Stimulated activated CD4-positive, alpha-beta T cell treated with anti-CD3 and anti-CD28 coated beads, Interleukin-4, amount 100 ng/mL, for 4 hours (primary cell): Measurements from ENCODE around the gene PCDHB1.

ENCODE experiments used
- DNase-seq, 2 experiments: peaks; one replicate each; pipeline ENCODE4 v3.0.0-alpha.2; 2020

The PCDHB1 gene, protein sequence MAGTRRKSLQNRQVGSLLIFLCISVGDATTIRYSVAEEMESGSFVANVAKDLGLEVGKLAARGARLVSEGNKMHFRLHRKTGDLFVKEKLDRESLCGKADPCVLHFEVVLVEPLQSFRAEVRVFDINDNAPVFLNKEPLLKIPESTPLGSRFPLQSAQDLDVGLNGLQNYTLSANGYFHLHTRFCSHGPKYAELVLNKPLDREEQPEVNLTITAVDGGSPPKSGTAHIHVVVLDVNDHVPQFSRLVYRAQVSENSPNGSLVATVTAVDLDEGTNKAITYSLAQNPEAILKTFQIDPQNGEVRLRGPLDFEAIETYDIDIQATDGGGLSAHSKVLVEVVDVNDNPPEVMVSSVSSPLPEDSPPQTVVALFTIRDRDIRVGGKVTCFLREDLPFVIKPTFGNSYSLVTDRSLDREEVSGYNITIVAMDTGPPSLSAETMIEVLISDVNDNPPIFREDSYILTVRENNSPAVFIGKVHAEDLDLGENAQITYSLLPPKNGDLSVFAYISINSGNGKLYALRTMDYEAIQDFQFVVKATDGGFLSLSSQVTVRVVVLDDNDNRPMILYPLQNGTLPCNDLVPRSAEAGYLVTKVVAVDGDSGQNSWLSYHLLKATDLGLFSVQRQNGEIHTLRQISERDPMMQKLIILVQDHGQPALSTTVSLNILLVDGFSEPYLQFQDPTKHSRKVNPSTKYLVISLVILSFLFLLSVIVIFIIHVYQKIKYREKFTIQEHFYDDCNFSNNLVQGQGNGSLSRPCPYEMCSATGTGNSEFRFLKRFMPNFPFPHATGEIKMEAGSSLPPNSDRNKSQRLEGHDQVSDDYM

DNA sequence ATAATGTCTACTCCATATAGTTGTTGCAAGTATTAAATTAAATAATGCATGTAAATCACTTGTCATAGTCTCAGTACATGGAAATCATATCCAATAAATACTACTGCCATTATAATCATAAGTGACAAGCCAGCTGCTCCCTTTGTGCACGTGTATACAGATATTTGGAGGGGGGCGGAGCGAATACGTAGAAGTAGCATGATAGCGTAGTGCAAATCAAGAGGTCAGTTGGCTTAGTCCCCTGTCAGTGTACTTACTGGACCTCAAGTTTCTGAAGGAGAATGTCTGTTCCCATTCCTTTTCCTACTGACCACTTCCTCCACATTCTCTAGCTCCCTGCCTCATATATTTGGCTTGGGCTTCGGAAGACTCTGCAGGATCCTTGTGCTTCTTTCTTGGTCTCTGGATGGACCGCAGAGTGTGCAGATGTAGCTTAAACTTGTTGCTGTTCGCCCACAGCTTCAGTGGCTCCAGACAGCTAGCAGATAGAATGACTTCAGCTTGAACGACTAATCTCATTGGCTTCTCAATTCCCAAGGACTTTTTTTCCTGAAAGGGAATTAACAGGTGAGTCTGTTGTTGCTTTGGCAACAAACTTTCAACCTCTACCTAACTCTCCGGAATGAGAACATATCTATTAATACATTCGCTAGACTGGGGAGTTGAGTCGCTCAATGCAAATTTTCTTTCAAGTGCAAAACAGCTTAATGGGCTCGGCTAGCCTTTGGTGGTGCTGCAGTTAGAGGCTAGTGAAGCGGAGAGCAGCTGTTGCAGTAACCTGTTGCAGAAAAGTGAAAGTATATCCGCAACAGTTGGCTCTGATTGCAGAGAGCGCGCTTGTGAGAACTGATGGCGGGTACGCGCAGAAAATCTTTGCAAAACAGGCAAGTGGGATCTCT, at the start of gene PCDHB1:
Gene PCDHB1 (plus strand): TSS at position 753 of the 899 bp plus-strand sequence. CDS start 97 bp downstream, at position 850.
- no peak for DNase-seq

DNA sequence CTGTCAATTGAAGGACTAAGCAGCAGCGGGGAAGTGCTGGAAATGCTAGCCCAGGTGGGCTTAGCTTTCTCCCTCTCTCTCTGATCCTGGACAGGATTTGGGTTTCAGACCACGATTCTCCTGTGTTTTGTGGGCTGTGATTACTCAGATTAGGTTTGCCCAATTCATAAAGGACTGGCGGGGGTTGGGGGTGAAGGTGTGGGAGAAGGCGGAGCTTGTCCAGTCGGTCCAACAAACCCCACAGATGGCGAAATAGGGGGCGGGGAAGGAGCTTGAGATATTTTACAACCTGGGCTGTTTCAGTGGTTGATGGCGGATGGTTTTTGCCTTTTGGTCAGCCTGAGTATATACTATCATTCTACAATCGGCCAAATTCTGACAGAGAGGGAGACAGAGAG, 49.7 kb upstream of the PCDHB1 start:
- DNase-seq, result no peak

DNA sequence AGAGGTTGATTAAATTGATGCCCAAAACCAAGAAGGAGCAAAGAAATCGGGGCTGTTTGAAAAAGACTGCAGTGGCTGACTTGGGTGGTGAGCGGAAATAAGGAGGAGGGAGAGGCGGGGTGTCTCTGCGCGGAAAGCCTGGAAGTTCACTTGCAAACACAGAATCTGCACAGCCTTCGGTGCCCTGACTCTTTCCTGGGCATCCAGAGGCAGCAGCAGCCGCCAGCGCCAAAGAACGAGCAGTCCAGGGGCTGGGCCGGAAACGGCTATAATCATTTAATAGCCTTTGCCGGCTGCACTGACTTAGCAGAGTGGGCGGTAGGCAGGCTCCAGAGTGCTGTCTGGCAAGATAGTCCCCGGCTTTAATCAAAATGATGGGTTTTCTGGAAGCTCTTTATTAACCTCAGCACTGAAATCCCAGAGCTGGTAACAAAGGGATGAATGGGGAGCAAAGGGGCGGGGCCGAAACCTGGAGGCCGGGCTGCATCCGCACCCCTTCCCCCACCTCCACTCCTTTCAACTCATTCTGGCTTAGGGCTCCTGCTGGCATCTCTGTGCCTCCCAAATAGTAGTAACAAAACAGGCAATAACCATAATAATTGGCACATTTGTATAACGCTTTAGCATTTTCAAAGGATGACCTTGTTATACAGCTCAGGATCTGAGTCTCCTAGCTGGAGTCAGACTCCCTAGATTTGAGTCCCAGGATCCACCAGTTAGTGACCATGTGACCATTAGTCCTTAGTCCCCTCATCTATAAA, 49.1 kb upstream of the PCDHB1 start:
- no peak for DNase-seq

DNA sequence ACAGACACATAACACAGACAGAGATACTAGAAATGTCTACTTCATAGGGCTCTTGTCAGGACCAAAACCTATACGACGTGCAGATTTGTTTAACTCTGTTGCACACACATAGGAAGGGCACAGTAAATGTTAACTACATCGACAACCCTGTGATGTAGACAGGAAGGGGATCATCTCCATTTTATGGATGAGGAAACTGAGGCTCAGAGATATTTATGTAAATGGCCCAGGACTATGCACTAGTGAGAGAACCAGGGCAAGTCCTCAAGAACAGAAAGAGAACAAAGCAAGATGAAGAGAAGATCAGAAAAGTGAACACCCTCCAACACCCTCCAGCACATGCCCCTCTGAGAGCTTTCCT, 48.6 kb upstream of the PCDHB1 start:
- no peak for DNase-seq

DNA sequence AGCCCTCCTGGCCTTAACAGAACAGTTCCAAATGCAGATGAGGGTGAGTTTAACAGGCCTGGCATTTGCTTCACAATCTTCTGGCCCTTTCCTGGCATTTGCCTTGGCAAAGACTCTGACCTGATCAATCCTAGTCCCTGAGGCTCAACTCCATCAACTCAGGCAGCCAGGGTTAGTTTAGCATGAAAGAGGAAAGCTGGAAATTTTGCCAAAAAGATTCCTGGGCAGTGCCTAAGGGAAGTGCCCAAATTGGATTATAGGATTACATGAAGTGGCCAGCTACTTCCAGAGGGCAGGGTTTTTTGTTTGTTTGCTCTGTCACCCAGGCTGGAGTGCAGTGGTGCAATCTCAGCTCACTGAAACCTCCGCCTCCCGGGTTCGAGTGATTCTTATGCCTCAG, 48.1 kb upstream of the PCDHB1 start:
- DNase-seq, result no peak

DNA sequence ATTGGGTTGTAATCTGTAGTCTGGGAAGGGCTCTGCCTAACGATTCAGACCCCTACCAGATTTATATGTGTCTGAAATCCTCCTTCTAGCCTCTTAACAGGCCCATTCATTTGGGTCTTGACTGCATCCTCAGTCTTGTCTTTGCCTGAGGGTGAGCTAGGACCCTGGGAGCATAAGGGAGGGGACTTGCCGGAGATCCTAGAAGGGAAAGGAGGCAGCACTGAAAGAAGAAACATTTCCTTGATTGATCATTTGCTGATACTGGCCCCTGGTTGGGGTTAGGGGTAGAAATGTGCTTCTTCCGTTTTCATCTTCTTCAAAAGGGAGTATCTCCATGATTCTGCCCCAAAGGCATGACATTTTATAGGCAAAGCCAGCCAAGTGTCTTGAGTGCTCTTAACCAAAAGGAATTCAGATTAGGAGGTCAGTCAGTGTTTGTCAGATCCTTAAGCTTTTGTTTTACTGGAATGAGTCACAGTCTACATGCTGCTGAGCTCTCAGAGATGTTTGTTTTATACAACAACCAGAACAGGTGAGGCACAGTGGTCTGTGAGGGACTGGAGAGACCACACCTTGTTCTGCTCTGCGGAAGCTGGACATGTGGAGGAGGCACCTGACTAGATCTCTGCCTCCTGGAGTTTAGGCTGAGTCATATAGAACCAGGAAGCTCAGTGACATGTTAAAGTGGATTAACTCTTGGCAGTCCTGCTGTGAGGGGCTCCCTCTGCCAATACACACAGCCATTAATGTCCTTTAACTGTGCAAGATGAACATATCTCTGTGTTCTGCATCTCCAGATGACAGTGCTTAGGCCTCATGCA, 47.2 kb upstream of the PCDHB1 start:
- DNase-seq, result no peak

DNA sequence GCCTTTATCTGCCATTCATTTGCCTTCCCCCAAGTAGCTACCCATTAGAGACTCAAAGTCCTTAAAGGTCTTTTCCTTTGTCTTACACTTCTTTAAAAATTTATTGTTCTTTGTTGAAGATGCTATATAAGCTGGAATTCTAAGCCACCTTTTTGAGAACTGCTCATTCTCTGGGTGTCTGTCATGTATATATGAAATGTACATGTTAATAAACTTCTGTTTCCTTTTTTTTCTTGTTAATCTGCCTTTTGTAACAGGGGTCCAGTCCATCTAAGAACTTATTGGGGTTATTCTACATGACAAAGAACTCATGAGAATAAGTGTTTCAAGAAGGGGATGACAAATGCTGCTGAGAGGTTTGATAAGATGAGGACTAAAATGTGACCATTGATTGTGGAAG, 43.4 kb upstream of the PCDHB1 start:
- no peak for DNase-seq

DNA sequence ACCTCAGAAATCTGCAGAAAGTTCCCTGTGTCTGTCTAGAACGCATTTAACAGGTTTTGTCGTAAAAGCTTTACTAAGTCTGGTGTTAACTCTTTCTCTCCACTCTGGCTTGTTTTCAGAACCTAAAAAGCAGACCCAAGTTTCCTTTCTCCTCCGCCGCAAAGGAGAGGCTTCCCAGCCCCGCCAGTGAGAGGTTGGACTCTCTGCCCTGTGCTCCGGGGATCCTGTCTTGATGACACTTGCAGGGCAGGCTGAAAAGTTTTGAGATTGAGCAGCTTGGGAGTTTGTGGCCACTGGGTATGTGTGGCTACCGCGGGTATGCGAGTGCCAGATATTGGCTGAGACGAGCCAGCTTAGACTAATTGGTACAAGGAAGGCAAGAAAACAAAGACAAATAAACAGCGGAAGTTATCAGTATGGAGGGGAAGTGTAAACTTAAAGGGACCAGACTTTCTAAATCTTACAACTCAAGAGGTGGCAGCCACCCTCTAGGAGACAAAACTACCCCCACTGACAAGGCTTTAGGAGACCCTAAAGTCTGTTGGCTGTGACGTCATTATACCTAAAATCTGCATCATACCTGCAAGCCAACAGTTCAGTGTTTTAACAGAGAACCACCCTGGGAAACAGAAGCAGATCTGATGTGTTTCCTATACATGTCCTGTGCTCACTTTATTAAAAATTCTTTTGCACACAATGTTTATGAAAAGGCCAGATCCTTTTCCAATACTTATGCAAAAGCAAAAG, 41.0 kb upstream of the PCDHB1 start:
- DNase-seq, result no peak

DNA sequence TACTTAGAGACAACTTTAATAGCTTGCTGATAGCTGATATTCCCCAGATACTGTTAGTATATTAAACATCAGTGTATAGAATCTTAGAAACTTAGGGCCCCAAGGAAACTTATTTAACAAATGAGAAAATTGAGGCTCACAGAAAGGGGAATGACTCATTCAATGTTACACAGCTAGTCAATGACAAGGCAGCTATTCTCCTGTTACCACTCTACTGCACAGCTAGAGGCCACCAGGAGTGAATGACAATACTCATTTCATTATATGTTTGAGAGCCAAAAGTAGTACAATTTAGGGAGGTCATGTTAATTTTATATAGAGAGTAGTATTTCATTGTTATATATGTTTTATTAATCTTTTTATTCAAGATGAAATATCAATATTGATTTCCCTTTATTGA, 33.2 kb upstream of the PCDHB1 start:
- DNase-seq, result no peak

DNA sequence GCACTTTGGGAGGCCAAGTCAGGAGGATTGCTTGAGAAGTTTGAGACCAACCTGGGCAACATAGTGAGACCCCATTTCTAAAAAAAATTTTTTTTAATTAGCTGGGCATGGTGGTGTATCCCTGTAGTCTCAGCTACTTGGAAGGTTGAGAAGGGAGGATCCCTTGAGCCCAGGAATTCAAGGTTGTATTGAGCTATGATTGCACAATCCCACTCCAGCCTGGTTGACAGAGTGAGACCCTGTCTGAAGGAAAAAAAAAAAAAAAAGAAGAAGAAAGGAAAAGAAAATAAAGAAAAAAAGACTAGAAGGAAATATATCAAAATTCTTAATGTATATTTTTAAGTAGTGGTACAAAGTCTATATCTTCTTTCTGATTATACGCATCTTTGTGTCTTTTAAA, 28.8 kb upstream of the PCDHB1 start:
- DNase-seq, result no peak

DNA sequence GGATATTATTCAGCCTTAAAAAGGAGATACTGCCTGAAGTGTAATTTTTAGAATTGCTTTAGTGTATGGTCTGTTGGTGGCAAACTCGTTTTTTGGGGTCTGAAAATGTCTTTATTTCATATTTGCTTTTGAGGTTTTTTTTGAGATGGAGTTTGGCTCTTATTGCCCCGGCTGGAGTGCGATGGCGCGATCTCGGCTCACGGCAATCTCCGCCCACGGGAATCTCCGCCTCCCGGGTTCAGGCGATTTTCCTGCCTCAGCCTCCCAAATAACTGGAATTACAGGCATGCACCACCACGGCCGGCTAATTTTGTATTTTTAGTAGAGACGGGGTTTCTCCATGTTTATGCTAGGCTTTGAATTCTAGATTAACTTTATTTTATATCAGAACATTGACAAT, 20.2 kb upstream of the PCDHB1 start:
- DNase-seq, result no peak

DNA sequence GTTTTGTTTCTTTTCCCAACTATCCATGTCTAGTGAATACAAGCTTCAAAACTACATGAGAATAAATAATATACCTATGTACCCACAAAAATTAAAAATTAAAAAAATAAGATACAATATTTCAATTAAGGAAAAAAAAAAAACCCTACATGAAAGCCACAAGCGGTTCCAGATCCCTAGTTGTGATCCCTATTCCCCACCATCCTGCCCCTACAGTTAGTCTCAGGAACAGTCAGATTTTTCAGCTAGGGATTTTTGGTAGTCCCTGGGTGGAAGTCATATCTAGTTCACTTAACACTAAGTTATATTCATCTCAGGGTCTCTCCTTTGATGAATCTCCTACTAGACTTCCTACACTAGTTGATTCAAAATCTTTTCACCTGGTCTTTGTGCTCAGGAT, 18.5 kb upstream of the PCDHB1 start:
- no peak for DNase-seq

DNA sequence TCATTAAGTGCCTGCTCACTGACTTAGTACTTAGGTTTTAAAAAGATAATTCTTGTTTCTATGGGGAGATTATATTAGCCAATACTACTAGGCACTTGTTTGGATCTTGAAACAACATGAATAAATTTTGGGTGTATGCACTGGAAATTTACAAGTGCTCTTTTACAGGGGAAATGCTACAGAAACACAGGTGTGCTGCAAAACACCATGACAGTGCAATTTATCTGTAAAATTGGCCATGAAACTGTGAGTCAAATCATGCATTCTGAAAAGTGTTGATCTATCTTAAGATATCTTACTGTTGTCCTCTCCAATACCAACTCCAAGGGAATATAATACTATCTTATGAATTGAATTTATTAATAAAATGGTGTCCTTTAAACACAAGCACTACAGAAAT, 12.1 kb upstream of the PCDHB1 start:
- DNase-seq, result no peak

DNA sequence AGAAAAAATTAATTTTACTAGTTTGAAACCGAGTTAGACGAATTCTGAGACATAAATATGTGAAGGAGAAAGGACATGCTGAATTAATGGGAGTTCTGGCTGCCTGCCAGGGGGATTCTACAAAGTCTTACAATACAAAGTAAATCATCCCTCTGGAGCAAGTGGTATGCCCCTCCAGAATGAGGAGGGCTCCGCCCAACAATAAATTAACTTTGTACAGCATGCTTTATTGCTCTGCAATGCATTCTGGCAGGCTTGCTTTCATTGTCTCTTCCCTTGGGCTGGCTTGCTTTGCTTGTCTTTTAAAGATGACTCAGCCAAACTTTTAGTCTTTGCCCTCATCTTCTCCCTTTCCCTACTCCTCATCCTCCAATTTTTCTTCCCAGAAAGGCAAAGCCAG, 11.7 kb upstream of the PCDHB1 start:
- DNase-seq, result no peak

DNA sequence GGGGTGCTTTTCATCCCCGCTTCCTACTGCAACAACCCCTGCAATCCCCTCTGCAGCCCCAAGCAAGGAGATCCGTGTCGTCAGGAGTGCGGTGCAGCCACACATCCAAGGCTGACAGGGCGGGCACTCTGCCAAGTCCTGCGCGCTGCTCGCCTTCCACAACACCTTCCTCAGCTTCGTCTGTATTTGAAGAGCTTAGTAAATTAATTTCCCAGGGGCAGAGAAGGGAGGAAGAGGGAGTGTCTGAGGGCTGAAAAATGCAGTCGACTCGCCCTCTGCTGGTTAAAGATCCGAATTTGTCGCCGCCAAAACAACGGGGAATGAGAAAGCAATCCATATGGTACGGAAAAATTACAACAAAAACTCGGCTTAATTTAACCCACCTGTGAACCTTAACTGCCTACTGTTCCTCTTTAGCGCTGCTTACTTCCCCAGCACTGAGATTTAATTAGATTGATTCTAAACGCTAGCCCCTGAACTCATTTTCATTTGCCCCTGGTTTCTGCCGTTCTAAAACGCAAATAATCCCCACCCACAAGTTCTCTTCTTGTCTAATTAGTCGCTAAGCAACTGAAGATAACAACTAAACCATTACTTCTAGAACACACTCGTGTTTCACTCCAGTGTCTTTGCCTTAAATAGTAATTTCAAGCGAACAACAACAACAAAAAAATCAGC, 10.9 kb upstream of the PCDHB1 start:
- no peak for DNase-seq

DNA sequence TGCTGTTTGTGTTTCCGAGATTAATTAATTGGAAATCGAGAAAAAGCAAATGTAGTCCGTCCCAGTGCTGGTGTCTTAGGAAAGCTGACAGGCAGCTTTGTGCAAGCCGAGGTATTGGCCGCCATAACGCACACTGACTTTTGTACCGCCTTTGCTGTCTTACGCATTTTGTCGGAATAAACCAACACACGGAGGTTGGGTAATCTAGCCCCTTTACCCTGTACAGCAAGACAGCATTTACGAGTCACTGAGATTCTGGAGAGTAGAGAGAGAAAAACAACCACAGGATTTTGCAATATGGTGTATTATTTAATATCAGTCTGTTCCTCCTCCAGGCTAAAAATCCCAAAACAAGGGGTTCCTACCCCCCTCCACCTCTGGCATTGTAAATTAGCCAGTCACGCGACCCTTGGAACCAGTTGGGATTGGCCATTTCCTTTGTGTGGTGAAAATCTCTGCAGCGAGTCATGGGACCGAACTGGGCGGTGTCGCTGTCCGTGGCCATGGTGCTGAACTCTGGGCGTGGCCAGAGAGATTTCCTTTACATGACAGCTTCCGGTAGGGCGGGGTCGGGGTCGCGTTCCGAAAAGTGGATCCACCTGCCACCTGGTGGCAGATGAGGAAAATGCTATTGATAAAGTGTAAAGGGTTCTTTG, 10.3 kb upstream of the PCDHB1 start:
- peak; percentile 23 to 46 for DNase-seq

DNA sequence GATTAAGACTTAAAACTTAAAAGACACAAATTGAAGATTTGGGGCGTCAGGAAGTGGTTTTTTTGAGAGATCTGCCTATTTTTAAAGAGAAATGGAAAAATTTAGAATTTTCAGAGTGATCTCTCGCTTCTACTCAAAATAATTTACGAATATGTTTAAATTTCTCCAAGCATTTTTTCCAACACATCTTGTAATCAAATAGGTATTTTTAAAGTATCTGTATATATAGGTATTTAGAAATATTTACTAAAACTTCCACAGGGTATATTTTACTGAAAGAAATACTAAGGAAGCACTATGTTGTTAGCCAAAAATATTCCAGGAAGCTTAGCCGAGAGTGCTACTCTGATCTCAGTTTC, 9.8 kb upstream of the PCDHB1 start:
- no peak for DNase-seq

DNA sequence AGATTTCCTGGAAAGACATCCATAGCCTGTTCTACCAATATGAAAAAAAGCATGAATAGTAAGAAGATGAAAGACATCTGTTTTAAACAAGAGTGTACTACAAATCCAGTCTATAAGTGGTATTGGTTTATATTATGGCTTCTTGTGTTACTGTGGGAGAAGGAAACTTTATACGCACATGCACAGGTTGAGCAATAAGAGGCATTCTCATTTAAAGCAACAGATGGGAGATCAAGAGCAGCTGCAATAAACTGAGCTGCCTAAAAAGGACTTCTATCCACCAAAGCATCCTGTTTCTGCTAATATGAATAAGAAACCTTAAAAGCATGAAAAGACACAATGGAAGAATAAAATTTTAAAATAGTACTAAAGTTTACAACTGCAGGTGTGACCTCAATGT, 8.6 kb upstream of the PCDHB1 start:
- no peak for DNase-seq

DNA sequence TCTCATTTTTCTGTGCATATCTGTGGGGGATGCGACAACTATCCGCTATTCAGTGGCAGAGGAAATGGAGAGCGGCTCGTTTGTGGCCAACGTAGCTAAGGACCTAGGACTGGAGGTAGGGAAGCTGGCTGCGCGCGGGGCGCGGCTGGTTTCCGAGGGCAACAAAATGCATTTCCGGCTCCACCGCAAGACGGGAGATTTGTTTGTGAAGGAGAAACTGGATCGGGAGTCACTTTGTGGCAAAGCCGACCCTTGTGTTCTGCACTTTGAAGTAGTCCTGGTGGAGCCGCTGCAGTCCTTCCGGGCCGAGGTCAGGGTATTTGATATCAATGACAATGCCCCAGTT, 320 bp downstream of the PCDHB1 start:
- no peak for DNase-seq

DNA sequence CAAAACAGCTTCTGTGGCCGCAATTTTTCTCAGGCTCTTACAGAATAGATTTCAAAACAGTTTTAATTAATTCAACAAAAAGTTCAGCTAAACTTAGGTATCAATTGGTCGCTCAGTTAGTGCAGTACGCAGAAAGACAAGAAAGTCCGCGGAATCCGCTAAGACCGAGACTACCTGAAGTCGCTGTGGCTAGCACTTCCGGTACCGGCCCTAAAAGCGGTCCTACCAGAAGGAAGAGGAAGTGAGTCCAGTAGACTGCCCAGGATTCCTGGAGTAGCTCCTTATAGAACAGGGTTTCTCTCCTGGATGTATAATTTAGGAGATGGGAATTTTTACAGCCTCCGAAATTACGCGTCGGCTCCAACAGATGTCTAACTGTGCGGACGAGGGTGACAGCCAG, 26.7 kb downstream of the PCDHB1 start:
- no peak for DNase-seq
